ENCODE measurements around the gene BCAR3.

Gene BCAR3

DNA sequence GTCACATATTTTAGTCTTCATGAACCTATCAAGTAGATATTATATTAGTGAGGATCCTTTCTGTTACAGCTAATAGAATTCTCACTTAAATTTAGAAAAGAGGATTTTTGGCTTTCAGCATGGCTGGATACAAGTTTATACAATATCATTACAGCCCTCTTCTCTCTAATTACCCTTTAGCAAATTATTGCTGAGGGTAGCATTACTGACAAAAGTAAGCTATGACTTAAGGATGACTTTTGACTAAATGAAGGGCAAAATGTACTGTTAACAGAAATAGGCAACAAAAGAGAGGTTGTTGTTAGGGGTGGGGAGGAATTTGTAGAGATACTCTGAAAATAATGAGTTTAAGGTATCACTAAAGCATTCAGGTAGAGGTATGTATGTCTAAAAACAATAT lies 148.0 kb downstream of the BCAR3 start:
- DNase-seq = no peak

DNA sequence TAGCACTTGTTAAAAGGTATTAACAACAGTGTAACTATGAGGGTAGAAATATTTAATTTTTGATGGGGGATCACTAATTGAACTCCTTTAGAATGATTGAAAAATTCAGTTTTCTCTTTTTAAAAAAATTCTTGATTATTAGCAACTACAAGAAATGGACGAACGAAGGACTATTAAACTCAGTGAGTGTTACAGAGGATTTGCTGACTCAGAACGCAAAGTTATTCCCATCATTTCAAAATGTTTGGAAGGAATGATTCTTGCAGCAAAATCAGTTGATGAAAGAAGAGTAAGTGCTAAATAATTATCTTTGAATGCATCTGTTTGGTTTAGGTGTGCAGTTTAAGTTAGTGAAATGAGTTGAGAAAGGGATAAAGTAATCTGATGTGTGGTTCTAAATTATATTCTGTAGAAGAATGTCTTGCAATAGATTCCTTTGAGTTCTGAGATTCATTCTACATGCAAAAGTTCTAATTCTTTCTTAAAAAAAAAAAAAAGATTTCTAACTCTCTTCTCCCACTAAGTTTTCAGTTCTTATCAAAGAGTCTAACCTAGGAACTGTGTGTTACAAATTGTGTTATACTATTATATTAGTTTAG lies 148.8 kb downstream of the BCAR3 start:
- no peak for DNase-seq

DNA sequence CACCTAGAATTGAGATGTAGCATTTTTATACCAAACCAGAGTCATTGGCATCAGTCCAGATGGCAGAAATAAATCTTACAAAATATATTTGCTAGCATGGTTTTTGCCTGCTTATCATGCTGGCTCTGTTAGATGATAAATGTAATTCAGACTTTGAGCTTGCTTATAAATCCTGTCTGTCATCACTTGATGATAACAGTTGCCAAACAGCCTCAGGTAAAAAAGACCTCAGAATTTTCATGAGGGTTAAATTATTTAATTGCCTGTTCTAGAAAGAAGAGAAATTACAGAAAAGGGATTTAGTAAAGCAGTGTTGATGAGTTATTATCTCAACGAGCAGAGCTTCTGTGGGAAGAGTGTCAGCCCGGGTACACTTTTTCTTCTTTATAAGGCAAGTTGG lies 150.4 kb downstream of the BCAR3 start:
- DNase-seq = no peak

DNA sequence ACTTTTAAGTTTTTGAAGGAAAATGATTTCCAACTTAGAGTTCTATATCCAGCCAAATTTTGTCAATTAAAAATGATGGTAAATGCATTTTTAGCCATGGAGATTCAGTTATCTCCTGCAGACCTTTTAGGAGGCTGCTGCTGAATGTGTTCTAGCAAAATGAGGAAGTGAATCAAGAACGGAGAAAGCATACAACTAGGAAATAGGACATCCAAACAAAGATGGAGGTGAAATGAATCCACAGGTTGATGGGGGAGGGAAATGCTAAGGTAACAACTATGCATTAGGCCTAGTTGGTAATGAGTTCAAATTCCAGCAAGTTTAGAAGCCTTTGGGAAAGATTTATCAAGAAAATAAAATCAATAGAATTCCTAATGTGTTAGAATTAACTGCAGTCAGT lies 153.2 kb downstream of the BCAR3 start:
- DNase-seq = no peak

DNA sequence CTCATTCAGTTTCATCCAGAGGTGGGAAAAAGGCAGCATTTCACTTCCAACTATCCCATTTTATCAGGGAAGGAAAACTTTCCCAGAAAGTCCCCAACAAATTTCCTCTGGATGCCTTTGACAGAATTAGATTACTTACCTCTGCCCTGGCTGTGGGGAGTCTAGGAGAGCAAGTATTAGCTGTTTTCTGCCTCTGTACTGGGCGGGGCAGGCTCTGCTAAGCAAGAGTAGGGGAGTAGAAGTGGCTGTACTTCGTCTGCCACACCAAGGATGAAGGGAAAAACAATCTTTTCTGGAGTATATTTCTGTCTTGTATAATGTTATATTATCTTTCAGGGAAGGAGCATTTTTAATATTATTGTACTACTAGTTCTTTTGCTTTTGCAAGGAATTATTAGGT lies 155.2 kb downstream of the BCAR3 start:
- no peak for DNase-seq

DNA sequence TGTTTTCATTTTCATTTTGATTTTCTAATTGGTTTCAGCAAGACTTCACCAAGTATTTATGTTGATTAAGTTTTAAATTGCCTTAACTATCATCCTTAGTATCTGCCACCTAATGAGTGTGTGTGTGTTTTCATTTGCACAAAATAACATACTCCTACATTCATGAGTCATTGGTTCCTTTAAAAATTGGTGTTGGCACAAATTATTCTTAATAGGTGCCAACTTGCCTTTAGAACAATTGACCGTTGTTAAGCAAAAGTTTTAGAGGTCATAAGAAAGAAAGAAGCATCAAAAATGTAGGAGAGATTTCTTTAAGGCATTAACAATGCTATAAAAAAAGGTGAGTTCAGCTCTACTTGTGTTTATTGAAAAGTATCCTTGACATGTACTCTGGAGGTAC lies 156.2 kb downstream of the BCAR3 start:
- no peak for DNase-seq

DNA sequence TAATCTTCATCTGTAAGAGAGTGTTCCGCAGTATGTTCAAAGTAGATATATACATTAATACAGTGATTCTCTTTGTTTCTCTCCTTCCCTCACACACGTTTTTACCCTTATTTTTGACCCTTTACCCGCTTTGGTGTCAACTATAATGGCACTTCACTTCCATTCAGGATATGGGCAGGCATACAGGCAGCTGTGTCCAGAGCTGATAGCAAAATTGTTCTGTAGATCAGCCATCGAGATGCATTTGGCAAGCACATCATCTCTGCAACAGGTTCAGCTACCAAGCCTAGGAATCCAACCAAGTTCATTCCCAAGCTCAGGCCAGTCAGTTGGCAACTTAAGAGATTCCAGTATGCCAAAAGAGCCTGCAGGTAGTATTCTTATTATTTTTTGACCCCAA lies 158.9 kb downstream of the BCAR3 start:
- no peak for DNase-seq

DNA sequence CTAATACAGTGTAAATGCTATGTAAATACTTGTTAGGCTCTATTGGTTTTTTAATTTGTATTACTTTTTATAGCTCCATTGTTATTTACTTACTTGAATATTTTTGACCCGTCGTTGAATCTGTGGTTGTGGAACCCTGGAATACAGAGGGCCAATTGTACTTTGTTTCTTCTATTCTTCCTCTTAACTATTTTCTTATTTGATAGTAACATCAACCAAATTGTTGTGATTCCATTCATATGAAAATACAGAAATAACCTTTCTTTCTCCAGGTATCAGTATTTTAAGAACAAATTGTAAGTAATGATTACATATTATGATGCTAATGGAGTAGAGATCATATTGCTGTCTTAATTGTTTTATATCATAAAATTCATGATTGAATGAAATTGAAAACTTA lies 160.0 kb downstream of the BCAR3 start:
- DNase-seq = no peak

DNA sequence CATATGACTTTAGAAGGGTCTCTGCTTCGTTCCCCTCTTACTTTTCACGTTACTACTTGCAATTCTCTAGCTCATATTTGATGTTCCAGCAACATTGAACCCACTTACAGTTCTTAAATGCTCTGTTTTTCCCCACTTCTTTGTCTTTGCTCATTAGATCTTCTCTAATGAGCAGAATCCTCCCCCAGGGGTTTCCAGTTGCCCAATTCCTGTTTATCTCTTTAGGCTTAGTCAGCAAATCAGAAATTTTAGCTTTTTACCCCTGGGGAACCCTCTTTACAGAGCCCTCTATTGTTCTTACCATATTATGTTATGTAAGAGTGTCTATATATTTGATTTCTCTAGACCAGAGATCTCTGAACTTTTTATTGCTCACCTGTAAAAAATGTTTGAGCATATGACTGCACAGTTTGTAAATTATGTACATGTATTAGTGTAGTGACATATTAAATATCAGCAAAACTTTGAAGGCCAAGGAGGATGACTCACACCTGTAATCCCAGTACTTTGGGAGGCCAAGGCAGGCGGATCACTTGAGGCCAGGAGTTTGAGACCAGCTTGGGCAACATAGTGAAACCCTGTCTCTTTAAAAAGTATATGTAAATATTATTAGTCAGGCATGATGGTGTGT lies 162.3 kb downstream of the BCAR3 start:
- peak; percentile 55 for DNase-seq

DNA sequence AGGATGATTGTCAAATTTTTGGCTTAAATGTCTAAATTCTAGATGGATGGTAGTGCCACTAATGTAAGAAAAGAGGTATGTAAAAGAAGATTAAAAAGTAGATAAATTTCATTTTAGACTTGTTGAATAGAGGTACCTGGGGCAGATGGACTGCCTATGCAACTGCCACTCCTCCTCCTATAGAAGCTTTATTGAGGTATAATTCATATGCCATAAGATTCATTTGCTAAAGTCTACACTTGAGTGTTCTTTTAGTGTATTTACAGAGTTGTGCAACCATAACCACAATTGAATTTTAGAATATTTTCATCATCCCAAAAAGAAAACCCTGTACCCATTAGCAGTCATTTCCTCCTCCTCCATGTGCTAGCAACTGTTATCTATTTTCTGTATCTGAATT lies 163.1 kb downstream of the BCAR3 start:
- peak; percentile 6 for DNase-seq

DNA sequence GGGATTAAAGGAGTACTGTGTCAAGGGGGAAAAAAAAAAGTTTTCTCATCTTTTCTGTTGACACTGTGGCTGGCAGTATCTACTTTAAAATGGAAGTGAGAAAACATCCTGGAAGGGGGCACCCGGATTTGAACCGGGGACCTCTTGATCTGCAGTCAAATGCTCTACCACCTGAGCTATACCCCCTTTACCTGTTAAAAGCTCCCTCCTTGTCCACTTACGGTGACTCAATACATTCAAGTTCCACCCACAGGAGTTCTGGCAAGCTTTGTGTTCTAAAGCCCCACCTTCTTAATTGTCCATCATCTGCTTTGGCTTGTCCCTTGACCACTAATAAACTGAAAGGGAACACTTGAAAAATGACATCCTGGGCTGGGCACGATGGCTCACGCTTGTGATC lies 165.5 kb downstream of the BCAR3 start:
- no peak for DNase-seq
